Epithelial cell of proximal tubule (primary cell): ENCODE data around the gene LRRC4C. TPM values are rescaled to one million over a fixed set of nuclear protein-coding genes. Genes with fewer than 3 reads are reported as not detected.

Experiments
- DNase-seq: peaks from one replicate; pipeline ENCODE4 v3.0.0-alpha.2; 2011; ENCODE audit warnings: low read depth
- H3K4me3 ChIP-seq: 2 replicates; pipeline ENCODE4 v1.5.1; 2011; ENCODE audit warnings: low read depth, mild to moderate bottlenecking, low read length
- CTCF ChIP-seq: conservative IDR thresholded peaks from 2 replicates; pipeline ENCODE4 v1.5.1; 2012; ENCODE audit warnings: low read depth, mild to moderate bottlenecking, low read length
- total RNA-seq: library from RNA; depleted of rRNA; stranded (reverse); fragments of >200 nt; gene quantifications from 2 replicates; pipeline ENCODE4 v1.2.3, GENCODE V29; 2015

The LRRC4C gene
- total RNA-seq, 1 donor from 2014 or later: 0.12 TPM

GRCh38 chr11:41281131-41281742 is 178.2 kb downstream of the LRRC4C start:
- no peak overlapping the region for H3K4me3 ChIP-seq
- no peak for TF ChIP-seq CTCF
- peak; percentile 38 for DNase-seq

- TF ChIP-seq CTCF: no peak
- DNase-seq: no peak
- no peak overlapping the region for H3K4me3 ChIP-seq
These were observed 184.6 kb downstream of the LRRC4C start for GRCh38 chr11:41274831-41275230.

- H3K4me3 ChIP-seq: no peak overlapping the region
- DNase-seq: no peak
- TF ChIP-seq CTCF: no peak
These were observed 185.5 kb downstream of the LRRC4C start for GRCh38 chr11:41273908-41274307.

GRCh38 chr11:41267451-41267850 is 192.0 kb downstream of the LRRC4C start:
- no peak for TF ChIP-seq CTCF
- DNase-seq: no peak
- no peak overlapping the region for H3K4me3 ChIP-seq

GRCh38 chr11:41256041-41256440 is 203.4 kb downstream of the LRRC4C start:
- DNase-seq: no peak

GRCh38 chr11:41254966-41255365 is 204.5 kb downstream of the LRRC4C start:
- no peak for TF ChIP-seq CTCF

More at GRCh38 chr11:41256041-41256440, 203.4 kb downstream of the LRRC4C start:
- no peak overlapping the region for H3K4me3 ChIP-seq
- no peak for TF ChIP-seq CTCF

GRCh38 chr11:41250408-41250935 is 209.0 kb downstream of the LRRC4C start:
- no peak for DNase-seq
- H3K4me3 ChIP-seq: no peak overlapping the region
- no peak for TF ChIP-seq CTCF

More at GRCh38 chr11:41254966-41255365, 204.5 kb downstream of the LRRC4C start:
- DNase-seq: no peak
- no peak overlapping the region for H3K4me3 ChIP-seq
